Fibroblast of villous mesenchyme (primary cell): ENCODE results near the gene SLC25A13. TPM values are rescaled to one million over a fixed set of nuclear protein-coding genes. Genes with fewer than 3 reads are reported as not detected.

Experiments used
- DNase-seq: peaks from one replicate; pipeline ENCODE4 v3.0.0-alpha.2; 2010; ENCODE audit warnings: low read depth
- H3K4me3 ChIP-seq: 2 replicates; pipeline ENCODE4 v1.5.1; 2011; ENCODE audit warnings: low read depth, mild to moderate bottlenecking, low read length
- total RNA-seq: library from RNA; depleted of rRNA; stranded (reverse); fragments of >200 nt; gene quantifications from 2 replicates; pipeline ENCODE4 v1.2.3, GENCODE V29; 2012
- TF ChIP-seq, protein P1 (sequence below): IDR thresholded peaks from 2 replicates; pipeline ENCODE4 v1.5.1; 2012; ENCODE audit warnings: low read depth, mild to moderate bottlenecking, low read length; ENCODE audit not compliant: insufficient read depth

The SLC25A13 gene
- total RNA-seq, 1 donor = 22.5 TPM

DNA sequence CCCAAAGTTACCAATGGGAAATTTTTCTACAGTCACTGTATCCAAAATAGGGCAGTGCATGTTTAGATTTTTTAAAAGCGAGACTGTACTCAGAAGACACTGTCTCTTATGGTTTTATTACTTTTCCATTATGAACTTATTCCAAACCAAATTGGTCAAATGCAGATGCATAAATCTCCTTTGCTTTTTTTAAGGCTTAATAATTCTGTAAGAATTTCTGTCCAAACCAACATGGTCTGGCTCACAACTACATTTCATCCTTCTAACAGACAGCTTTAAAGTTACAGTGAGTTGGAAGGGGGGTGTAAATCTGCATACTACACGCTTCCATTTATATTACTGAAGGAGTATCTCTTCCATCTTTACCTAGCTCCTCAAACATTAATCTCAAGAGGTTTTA is 199.2 kb downstream of the SLC25A13 start:
- no peak overlapping the region for H3K4me3 ChIP-seq
- DNase-seq = no peak
- TF ChIP-seq, protein P1, sequence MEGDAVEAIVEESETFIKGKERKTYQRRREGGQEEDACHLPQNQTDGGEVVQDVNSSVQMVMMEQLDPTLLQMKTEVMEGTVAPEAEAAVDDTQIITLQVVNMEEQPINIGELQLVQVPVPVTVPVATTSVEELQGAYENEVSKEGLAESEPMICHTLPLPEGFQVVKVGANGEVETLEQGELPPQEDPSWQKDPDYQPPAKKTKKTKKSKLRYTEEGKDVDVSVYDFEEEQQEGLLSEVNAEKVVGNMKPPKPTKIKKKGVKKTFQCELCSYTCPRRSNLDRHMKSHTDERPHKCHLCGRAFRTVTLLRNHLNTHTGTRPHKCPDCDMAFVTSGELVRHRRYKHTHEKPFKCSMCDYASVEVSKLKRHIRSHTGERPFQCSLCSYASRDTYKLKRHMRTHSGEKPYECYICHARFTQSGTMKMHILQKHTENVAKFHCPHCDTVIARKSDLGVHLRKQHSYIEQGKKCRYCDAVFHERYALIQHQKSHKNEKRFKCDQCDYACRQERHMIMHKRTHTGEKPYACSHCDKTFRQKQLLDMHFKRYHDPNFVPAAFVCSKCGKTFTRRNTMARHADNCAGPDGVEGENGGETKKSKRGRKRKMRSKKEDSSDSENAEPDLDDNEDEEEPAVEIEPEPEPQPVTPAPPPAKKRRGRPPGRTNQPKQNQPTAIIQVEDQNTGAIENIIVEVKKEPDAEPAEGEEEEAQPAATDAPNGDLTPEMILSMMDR = no peak

DNA sequence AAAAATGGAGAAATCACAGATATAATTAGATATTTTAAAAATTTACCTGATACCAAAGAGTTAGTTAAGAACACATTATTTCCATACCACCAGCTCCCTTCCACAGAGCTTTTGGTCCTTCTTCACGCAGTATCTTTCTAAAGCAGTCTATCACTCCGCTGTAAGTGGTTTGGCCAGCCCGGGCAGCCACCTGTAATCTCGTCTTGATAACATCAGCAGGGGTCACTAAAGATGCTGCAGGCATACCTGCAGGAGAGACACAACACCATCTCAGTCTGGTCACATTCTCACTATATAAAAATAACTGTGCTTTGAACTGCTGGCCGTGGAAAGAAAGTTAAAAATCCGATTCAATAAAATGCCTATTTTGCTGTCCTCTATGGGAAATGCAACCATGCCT is 200.1 kb downstream of the SLC25A13 start:
- TF ChIP-seq, protein P1 = no peak
- no peak overlapping the region for H3K4me3 ChIP-seq
- no peak for DNase-seq

DNA sequence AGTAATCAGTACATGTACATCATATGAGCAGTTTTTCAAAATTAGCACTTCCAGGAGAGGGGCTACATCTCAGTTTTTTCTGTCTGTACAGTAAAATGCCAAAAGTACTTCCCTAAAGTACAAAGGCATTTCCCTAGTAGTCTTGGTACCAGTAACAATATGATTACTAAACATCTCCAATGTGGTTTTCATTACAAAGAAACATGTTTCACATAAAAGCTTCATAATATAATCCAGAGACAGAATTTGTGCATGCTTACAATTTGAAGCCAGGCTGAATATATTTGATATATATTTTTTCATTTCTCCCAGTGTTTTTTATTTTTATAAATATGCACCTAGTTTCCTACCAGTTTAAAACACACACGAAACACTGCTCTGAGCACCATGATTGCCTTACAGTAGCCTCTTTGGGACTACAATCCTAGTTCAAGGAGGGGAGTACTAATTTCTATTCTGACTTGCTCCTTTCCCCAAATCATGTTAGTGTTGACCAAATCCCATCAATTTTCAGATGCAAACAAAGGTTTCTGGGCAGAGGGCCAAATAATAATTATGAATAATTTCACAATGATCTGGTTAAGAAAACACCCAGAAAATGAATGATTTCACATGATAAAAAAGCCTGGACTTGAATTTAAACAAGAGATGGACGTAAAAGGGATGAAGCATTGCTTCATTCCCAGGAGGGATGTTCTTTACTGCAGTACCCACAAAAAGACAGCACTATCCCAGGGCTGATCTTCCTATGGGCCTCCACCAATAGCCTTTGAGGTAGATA is 201.3 kb downstream of the SLC25A13 start:
- TF ChIP-seq, protein P1 = no peak
- H3K4me3 ChIP-seq = no peak overlapping the region
- DNase-seq = peak; percentile 30

DNA sequence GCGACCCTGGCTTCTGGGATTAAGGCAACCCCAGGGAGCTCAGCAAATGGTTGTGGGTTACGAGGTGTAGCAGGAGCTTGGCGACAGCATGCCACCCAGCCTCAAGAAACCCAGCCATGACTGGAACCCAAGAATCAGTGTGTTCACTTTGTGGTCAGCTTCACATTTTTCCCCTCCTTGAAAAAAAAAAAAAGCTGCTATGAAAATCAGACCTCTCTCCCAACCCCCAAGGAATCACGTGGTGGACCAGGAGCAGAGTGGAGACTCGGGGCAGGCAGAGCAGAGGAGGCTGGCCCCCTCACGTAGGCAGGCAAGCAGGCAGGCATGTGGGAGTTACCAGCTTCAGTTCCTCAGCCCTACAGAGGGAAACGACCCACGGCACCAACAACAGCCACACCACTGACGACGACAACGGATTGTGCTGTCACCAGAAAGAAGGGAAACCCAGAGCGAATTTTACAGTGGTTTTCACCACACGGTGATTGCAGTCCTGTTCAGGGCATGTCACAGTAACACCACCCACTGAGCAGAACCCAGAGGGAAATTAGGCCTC is 203.4 kb downstream of the SLC25A13 start:
- TF ChIP-seq, protein P1 = no peak
- H3K4me3 ChIP-seq = no peak overlapping the region
- DNase-seq = no peak

DNA sequence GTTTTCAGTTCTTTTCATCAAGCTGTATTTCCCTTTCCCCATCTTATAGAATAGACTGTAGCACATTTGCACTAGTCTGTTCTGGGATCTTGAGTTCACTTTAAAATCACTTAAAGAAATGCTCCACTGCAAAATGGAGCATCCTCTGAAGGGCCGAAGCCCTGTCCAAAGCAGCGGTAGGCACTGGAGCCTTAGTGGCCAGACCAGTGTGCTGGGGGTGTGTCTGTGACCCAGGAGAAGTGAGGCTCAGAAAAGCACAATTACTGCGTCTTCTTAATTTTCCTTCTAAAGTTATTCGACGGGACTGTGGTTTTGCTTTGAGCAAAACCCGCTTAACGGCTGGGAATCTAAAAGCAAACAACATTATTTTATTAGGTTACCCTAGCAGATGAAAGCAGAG is 205.7 kb downstream of the SLC25A13 start:
- H3K4me3 ChIP-seq = no peak overlapping the region
- TF ChIP-seq, protein P1 = no peak
- no peak for DNase-seq

DNA sequence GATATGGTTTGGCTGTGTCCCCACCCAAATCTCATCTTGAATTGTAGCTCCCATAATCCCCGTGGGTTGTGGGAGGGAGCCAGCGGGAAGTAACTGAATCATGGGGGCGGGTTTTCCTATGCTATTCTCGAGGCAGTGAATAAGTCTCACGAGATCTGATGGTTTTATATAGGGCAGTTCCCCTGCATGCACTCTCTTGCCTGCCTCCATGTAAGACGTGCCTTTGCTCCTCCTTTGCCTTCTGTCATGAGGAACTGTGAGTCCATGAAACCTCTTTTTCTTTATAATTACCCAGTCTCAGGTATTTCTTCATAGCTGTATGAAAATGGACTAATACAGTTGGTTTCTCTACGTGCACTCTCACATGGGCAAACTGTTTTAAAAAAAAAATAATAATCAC is 207.7 kb downstream of the SLC25A13 start:
- no peak for DNase-seq
- no peak overlapping the region for H3K4me3 ChIP-seq
- TF ChIP-seq, protein P1 = no peak
